ENCODE measurements around the gene ANGPTL2.

Gene ANGPTL2

GRCh38 chr9:127058645-127059021 is 63.8 kb downstream of the ANGPTL2 start:
- H3K4me3 ChIP-seq (replicated peaks; ENCODE audit: low read depth, low read length) = no peak overlapping the region
- no peak for DNase-seq (ENCODE audit: low read depth)
- TF ChIP-seq CTCF (IDR thresholded peaks at IDR 0.05; ENCODE audit: low read length, missing control alignments) = no peak

DNA sequence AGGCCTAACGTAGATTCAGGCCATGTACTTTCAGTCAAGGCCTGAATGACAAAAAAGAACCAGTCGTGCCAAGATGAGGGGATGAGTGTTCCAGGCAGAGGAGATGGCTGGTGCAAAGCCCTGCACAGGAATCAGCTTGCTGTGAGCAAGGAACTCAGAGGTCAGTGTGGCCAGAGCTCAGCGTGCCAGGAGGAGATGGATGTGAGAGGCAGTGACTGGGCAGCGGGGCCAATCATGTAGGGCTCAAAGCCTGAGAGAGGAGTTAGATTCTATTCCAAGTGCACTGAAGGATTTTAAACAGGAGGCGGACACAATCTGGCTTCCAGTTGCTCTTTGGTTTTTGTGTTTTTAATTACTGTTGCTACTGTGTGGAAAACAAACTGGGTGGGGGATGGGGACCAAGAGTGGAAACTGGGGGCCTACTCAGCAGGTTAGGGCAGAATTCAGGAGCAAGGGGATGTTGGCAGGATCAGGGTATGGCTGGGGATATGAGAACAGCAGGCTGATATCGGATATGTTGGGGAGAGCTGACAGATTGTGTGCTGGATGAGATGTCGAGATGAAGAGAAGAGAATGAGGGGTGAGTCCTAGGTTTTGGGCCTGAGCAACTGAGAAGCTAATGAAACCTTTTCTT is 64.3 kb downstream of the ANGPTL2 start:
- no peak for TF ChIP-seq CTCF (IDR thresholded peaks at IDR 0.05; ENCODE audit: low read length, missing control alignments)
- H3K4me3 ChIP-seq (replicated peaks; ENCODE audit: low read depth, low read length) = no peak overlapping the region
- DNase-seq (ENCODE audit: low read depth) = no peak

- TF ChIP-seq CTCF (IDR thresholded peaks at IDR 0.05; ENCODE audit: low read length, missing control alignments) = no peak
- no peak for DNase-seq (ENCODE audit: low read depth)
- no peak overlapping the region for H3K4me3 ChIP-seq (replicated peaks; ENCODE audit: low read depth, low read length)
Observed at GRCh38 chr9:127056446-127056845, 66.0 kb downstream of the ANGPTL2 start.

DNA sequence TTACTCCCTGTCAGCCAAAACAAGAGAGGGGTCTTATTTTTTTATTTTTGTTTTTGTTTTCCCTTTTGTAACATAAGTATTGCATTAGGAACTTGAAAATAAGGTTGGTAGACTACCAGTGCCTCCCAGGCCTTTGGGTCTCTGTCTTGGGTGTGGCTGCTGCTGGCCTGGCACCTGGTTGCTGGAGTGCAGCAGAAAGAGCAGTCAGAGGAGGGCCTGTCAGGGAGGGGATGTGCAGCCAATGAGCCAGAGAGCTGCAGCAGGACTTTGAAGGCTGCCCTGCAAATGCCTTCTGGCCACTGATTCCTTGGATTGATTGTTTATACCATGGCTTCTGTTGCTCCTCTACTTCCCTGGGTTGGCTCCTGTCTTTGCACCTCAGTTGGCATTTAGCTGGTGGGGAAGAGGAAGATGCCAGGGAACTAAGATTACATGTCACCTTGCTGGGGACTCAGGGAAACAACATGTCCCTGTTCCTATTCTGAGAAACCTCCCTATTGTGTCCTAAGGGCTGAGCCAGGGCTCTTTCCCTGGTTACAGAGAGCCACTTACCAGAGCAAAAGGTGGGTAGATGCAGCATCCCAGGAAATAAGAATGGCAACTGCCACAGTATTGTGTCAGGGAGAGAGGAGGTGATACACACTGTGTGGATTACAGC is 66.6 kb downstream of the ANGPTL2 start:
- no peak for DNase-seq (ENCODE audit: low read depth)
- TF ChIP-seq CTCF (IDR thresholded peaks at IDR 0.05; ENCODE audit: low read length, missing control alignments) = no peak
- H3K4me3 ChIP-seq (replicated peaks; ENCODE audit: low read depth, low read length) = no peak overlapping the region

DNA sequence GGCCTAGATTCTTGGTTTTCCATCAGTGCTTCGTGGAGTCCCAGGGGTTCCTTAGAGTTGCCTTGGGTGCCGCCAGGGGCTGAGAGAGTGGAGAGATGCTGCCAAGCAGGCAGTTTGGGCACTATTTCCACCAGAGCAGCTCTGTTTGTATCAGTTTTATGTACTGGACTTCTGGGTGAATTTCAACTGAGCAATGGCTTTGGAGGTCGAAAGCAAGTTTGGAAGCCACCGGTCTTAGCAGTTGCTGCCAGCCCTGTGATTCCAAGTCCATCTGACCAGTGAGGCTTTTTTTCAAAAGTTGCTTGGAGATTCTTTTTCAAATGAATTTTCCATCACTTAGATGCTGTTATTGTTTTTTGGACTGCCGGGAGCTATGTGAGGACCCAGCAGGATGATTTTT is 68.5 kb downstream of the ANGPTL2 start:
- no peak overlapping the region for H3K4me3 ChIP-seq (replicated peaks; ENCODE audit: low read depth, low read length)
- no peak for DNase-seq (ENCODE audit: low read depth)
- TF ChIP-seq CTCF (IDR thresholded peaks at IDR 0.05; ENCODE audit: low read length, missing control alignments) = no peak

DNA sequence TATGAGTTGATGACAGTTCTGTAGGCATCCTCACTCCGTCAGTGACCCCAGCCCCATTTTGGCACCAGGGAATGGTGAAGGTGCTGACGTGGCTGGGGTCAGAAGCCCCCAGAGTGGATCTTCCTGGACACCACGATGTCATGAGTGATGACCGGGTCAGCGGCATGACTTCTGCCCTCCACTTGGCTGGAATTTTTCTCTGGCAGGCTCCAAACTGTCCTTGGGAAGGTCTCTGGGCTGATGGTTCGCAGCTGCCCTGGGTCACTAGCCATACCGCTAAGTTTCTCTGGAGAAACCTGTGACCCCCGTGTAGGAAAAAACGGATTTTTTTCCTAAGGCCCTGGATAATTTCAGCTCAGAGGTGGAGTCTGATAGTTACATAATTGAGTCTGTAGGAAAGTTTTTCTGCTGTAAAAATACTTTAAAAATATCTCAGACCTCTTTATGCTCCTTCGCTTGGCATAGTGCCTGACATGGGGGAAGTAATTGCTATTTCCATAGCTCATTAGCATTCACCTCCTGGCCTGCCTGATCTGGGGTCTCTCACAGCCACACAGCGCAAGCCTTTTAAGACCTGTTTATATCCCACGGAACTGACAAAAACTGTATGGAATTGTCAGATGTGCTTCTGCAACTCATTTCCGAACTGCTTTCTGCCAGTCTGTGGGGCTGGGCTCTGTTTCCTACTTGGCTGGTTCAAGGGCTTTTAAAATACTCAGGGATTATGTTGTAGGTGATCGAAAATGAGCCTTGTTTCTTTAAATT is 69.2 kb downstream of the ANGPTL2 start:
- no peak overlapping the region for H3K4me3 ChIP-seq (replicated peaks; ENCODE audit: low read depth, low read length)
- DNase-seq (ENCODE audit: low read depth) = no peak
- no peak for TF ChIP-seq CTCF (IDR thresholded peaks at IDR 0.05; ENCODE audit: low read length, missing control alignments)

Measured in fibroblast of pulmonary artery (primary cell).